HL-60/S4 treated with retinoic acid at 250 ng/mL for 4 days and 3 days (cell line): ENCODE measurements around the gene ACTN4.

ENCODE experiments used
- in situ Hi-C: fragments of 300-500 bp; cut with MboI; formaldehyde crosslinking; loops from 2 replicates; pipeline ENCODE4 v1.7.0; 2022; ENCODE audit warnings: low sequenced_read_pairs

Gene ACTN4

DNA sequence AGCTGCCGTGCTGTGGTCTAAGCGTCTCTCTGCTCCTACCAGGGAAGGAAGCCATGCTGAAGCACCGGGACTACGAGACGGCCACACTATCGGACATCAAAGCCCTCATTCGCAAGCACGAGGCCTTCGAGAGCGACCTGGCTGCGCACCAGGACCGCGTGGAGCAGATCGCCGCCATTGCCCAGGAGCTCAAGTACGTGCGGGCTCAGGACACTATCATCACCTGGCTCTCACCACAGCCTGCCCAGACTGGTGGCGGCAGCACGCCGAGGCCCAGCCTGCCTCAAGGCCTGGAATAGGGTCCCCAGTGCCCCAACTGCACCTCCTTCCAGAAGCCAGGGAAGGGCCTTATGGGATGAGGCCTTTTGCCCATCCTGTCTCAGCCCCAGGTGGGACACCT, 74.0 kb downstream of the ACTN4 start:
- in situ Hi-C loops = no loop called here

DNA sequence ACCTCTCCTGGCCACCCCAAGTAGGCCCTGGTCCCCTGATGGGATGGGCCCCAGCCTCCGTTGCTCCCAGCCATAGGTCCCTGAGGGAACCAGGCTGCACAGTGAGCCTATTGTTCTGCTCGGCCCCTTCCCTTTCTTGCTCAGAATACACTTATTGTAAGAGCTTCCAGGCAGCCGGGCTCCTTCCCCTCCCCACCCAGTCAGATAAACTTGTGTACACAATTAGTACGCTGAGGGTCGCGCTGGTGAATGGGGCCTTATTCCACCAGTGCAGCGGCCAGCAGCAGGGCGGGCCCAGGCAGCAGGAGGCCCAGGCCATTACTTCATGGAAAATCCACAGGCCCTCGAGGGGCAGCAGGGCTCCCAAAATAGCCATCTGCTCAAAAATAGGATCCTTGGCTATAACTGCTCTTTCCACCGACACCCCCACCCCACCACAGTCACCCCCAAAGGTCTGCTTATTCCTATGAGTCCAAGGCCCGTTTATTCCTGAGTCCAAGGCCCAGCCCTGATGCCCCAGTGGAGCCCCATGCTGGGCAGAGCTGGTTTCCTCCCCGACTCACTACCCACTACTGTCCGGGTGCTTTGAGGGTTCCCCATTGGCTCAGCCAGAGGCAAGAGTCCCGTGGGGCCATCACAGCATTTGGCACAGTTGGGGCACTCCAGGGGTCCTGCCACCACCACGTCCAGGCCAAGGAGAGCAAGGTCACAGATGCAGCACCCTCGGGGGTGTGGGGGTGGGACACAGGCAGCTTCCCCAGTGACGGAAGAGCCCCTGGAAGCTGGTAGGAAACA, 74.7 kb downstream of the ACTN4 start:
- in situ Hi-C loops = no loop called here

DNA sequence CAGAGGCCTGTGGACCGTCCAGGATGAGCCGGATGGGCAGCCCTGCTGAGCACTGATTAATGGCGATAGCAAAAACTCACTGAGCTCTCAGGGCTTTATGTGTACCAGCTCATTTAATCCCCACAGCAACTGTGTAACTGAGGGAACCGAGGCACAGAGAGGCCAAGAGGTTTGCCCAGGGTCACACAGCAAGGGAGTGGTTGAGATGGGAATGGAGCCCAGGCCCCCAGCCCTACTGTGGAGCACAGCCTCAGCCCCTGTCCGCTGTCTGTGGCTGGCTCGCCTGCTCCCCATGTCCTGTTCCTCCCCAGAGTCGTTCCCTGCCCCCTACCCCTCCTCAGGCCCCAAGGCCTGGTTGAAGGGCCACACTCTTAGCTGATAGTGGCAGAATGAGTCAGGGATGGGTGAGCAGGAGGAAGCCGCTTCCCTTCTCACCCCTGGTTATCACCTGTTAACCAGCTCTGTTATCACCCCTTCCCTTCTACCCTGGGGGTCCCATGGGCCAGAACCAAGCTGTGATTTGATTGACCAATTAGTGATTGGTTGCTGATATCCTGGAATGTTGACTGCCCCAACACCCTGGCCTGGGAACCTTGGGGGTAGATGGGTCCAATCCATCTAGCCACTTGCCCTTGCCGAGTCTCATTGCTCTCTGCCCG, 75.6 kb downstream of the ACTN4 start:
- in situ Hi-C loops = no loop called here

DNA sequence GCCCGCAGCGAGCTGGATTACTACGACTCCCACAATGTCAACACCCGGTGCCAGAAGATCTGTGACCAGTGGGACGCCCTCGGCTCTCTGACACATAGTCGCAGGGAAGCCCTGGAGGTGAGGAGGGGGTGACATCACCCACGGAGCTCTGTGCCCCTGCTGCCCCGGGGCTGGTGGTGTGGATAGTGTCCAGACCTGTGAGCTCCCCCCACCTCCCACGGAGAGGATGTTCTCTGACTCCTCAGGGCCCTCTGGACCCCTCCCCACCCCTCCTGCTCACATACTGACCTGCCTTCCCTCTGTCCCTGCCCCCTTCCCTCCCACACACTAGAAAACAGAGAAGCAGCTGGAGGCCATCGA, 76.1 kb downstream of the ACTN4 start:
- in situ Hi-C loops = no loop called here

DNA sequence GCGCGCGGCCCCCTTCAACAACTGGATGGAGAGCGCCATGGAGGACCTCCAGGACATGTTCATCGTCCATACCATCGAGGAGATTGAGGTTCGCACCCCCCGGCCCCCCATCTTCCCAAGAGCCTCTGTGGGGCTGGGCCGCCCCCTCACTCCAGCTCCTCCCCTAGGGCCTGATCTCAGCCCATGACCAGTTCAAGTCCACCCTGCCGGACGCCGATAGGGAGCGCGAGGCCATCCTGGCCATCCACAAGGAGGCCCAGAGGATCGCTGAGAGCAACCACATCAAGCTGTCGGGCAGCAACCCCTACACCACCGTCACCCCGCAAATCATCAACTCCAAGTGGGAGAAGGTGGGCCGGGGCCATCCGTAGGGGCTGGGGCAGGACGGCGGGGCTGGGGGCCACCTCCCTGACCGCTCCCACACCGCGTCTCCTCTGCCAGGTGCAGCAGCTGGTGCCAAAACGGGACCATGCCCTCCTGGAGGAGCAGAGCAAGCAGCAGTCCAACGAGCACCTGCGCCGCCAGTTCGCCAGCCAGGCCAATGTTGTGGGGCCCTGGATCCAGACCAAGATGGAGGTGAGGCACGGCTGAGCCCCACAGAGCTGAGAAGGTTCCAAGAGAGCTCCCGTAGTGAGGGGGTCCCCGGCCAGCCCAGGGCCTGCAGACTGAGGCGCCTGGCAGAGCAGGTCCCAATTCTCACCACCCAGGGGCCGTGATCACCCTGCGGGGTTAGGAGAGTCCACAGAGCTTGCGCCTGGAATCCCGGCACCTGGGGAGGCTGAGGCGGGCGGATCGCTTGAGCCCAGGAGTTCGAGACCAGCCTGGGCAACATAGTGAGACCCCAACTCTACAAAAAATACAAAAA, 76.8 kb downstream of the ACTN4 start:
- in situ Hi-C loops = no loop called here

DNA sequence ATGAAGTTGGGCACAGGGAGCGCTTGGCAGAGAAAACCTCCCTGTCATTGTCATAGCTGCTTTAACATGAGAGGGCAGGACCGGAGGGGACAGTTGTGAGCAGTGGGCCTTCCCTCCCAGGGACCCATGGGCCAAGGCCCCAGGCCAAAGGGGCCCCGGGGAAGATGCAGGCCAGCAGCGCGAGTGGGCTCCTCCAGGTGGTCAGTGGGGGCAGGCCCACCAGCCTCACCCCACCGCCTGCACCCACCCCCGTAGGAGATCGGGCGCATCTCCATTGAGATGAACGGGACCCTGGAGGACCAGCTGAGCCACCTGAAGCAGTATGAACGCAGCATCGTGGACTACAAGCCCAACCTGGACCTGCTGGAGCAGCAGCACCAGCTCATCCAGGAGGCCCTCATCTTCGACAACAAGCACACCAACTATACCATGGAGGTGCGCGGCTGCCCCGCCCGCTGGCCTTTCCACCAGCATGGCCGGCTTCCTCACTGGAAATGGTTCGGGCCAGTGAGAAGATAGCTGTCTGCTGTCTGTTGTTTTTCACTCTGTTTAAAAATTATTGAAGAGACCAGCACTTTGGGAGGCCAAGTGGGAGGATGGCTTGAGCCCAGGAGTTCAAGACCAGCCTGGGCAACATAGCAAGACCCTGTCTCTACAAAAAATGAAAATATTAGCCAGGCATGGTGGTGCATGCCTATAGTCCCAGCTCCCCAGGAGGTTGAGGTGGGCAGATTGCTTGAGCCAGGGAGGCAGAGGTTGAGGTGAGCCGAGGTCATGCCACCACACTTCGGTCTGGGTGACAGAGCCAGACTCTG, 78.2 kb downstream of the ACTN4 start:
- in situ Hi-C loops = no loop called here

DNA sequence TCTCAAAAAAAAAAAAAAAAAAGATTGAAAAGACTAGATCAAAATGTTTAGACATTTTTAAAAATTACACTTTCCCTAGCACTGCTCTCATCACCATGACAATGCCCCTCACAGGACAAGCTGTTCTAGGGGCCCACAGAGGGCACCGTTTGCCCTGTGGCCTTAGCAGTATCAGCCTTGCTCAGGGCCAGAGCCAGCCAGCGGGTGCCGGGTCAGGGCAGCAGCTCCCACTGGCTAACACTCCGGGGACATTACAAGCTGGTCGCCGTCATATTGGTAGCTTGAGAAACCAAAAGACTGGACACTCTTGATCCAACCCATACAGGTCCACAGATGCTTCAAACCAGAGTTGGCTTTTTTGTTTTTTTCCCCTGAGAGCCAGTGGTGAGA, 78.8 kb downstream of the ACTN4 start:
- in situ Hi-C loops = no loop called here

DNA sequence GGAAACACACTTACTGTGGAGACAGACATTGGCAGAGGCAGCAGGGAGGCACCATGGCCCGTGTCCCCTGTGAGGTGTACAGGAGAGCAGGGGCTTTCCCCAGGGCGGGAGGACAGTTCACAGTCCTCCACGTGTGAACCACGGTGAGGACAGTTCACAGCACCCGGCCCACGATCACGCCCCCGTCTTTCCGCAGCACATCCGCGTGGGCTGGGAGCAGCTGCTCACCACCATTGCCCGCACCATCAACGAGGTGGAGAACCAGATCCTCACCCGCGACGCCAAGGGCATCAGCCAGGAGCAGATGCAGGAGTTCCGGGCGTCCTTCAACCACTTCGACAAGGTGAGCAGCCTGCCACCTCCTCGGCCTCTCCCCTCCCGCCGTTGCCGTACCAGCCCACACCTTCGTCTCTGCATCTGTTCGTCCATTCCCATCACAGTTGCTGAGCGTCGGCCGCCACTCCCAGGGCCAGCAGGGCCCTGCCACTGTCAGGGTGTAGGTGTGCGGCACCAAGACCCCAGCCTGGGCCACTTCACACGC, 79.4 kb downstream of the ACTN4 start:
- in situ Hi-C loops = no loop called here

DNA sequence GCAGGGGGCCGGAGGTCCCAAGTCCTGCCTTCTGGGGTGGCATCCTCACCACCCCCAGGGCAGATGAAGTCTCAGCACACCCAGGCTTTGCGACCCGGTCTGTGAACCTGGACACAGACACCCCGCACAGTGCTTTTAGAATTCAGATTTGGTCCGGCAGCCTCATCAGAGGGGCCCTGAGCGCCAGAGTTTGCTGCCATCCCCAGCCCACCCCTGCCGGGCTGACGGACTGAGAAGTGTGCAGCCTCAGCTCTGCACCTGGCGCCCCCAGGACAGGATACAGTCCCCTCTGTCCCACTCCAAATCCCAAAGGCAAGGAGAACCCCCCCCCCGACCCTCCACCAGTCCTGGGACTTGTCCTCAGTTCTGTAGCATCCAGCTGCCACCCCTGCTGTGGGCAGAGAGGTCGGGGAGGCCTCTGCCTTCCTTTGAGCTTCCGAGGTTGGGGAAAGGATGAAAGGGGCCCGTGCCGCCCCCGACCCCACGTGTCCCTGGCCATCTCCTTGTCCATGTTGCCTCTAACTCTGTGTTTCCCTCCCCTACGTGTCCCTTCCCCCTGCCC, 79.9 kb downstream of the ACTN4 start:
- in situ Hi-C loops = no loop called here

DNA sequence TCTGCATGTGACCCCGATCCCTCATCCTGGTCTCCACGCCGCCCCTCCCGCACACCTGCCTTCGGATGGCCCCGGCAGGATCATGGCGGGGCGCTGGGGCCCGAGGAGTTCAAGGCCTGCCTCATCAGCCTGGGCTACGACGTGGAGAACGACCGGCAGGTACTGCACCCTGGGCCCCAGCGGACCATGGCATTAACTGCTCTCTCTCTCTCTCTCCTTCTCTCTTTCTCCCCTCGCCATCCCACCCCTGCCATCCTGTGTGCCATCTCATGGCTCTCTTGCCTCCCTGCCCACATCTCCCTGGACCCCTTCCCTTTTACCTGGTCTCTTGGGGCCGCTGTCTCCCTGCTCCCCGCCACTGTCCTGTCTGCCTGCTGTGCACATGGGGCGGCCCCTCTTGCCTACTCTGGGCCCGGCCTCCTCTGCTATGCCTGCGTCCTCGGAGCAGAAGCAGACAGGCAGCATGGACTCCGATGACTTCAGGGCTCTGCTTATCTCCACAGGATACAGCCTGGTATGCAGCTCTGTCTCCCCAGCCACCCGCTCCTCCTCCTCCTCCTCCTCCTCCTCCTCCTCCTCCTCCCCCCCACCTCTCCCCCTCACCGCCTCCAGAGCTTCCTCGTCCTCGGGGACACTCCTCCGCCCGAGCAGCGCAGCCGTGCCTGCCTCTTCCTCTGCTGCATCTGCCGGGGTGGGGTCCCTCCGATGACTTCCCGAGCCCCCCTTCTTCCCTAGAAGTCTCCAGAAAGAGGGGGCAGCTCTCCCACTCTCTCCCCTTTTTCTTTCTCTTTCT, 80.6 kb downstream of the ACTN4 start:
- in situ Hi-C loops = no loop called here

DNA sequence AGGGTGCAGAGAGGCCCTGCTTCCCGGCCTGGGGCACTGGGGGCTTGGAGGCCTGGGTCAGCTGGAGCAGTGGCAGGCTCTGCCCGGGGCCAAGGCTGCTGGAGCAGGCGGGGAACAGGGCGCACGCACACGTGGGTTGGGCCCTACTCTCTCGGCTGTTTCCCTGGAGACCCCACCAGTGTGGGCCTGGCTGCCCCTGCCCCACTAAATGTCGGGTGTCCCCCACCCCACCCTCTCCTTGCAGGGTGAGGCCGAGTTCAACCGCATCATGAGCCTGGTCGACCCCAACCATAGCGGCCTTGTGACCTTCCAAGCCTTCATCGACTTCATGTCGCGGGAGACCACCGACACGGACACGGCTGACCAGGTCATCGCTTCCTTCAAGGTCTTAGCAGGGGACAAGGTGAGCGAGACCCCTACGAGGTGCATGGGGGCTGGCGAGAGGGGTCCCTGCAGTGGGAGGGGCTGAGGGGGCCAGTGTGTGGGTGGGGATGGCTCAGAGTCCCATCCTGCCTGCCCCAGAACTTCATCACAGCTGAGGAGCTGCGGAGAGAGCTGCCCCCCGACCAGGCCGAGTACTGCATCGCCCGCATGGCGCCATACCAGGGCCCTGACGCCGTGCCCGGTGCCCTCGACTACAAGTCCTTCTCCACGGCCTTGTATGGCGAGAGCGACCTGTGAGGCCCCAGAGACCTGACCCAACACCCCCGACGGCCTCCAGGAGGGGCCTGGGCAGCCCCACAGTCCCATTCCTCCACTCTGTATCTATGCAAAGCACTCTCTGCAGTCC, 81.5 kb downstream of the ACTN4 start:
- in situ Hi-C loops = no loop called here

DNA sequence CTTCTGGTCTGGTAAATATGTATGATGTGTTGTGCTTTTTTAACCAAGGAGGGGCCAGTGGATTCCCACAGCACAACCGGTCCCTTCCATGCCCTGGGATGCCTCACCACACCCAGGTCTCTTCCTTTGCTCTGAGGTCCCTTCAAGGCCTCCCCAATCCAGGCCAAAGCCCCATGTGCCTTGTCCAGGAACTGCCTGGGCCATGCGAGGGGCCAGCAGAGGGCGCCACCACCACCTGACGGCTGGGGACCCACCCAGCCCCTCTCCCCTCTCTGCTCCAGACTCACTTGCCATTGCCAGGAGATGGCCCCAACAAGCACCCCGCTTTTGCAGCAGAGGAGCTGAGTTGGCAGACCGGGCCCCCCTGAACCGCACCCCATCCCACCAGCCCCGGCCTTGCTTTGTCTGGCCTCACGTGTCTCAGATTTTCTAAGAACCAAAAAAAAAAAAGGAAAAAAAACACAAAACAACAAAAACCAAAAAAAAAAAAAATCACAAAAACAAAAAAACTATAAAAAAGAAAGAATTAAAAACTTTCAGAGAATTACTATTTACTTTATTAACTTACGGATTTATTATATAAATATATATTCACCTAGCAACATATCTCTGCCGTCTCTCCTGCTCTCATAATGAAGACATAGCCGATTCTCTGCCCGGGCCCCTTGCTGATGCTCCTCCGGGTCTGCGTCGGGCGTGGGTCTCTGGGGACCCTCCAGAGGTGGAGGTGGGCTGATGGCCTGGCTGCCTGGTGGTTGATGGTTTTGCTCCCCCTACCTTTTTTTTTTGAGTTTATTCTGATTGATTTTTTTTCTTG, 82.4 kb downstream of the ACTN4 start:
- in situ Hi-C loops = no loop called here

DNA sequence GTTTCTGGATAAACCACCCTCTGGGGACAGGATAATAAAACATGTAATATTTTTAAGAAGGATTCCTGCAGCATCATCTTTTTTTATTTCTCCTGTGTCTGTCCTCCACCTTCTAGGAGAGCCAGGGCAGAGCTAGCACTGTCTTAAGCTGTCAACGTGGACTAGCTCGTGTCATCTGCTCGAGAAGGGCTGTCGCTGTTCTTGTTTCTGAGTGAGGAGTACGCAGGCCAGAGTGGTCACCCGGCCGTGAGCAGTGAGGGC, 83.0 kb downstream of the ACTN4 start:
- in situ Hi-C loops = no loop called here

DNA sequence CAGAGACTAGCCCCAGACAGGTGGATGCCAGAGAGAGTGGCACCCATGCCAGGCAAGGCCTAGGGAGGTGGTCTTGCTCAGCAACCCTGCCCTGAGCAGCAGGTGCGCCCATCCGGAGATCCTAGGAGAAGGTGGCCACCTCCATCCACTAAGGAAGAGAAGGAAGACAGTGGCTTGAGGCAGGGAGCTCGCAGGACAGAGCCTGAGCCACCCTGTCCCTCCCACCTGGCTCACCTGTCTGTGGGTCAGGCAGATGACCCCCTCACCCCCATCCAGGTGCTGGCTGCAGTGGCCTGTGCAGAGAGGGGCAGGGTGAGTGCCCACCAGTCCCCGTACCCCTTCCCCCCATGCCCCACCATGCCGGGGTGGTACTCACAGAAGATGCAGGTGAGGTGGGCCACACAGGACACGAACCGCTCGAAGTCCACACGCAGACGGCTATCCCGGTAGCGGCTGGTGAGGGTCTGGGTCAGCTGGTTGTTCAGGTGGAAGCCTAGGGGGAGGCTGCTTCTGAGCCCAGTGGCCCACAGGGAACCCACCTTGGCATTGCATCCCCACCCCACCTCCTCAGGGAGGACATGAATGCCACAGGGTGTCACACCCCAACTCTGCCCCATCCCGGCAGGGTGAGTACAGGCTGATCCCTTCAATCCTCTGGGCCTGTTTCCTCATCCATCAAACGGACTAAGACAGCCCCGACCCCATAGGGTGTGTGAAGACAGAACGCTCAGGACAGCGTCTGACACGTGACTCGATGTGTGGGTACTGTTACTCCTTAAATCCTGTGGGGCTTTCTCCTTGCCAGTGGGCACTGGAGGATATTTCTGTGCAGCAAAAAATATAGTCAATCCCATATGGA, 83.5 kb downstream of the ACTN4 start:
- in situ Hi-C loops = no loop called here

DNA sequence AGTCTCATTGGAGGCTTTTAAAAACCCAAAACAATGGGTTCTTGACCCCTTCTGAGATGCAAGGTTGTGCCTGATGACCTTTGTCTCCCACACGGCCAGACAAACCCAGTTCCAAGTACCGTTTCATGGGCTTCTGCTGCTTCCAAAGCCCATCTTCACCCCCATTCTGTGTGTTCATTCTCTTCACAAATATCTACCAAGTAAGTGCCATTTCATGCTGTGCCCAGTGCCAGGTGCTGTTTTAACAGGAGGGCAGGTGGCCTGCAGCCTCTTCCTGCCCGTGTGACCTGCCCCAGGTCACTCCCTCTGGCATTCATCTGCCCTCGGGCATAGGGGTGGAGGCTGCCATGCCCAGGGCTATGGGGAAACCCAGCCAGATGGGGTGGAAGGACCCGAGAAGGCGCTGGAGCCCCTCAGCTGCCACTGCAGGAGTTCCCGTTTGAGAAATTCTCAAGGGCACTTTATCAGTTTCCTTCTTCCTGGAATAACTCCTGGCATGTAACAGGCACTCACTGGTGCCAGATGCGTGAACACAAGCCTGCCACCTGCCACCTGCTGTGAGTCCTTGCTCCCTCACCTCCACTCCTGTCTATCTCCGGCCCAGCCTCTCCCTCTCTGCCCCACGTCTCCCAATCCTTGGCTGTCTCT, 84.3 kb downstream of the ACTN4 start:
- in situ Hi-C loops = no loop called here

DNA sequence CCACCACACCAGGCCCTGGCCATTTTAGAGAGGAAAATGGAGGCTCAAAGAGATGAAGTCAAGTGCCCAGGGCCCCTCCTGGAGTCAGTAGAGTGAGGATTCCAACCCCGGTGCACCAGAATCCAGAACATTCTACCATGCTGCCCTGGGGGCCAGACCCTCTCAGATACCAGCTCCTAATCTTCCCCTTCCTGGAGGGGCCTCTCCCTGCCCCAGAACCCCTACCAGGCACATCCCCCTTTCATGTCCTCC, 85.7 kb downstream of the ACTN4 start:
- in situ Hi-C loops = no loop called here

DNA sequence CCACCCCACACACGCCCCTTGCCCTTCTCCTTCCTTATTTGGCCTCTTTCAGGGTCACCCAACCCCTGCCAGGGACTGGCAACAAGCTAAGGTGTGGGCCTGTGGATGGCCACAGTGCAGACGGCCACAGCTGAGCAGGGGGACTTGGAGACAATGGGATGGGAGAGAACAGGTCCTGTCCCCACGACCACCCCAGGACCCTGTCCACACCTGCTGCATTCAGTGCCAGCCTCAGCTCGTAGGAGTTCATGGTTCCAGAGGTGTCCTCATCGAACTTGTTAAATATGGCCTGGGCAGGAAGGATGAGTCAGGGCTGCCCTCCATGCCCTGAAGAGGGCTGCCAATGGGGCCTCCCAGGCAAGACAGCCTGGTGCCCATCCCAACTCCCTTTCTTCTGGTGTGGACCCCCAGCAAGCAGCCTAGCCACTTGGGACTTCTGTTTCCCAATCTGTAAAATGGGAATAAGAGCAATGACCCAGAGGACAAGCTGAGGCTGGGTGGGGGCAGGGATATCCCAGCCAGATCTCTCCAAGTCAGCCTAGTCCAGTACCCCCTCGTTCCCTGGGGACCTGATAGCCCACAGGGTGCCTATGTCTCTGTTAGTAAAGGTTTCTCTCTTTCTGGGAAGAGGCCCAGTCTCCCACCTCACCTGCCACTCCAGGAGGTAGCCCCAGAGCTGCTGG, 86.2 kb downstream of the ACTN4 start:
- in situ Hi-C loops = no loop called here
